GM23338 (cell line): ENCODE results near the gene FHAD1. TPM values are rescaled to one million over a fixed set of nuclear protein-coding genes. Genes with fewer than 3 reads are reported as not detected.

ENCODE experiments used
- ATAC-seq: fragments of 200-7000 bp; cut with Tn5 transposase; 3 replicates; pipeline ENCODE4 v1.9.1; 2020
- DNase-seq: peaks from one replicate; pipeline ENCODE4 v3.0.0-alpha.2; 2015; ENCODE audit warnings: low spot score
- H2AFZ ChIP-seq: fragments of 200-600 bp; sonication (generic); 2 replicates; pipeline ENCODE4 v1.8.0; 2016; ENCODE audit warnings: antibody characterized with exemption, mild to moderate bottlenecking, moderate library complexity
- H3F3A ChIP-seq: fragments of 200-600 bp; sonication (generic); replicated peaks from 2 replicates; pipeline ENCODE4 v1.8.0; 2017; ENCODE audit warnings: antibody characterized with exemption, mixed run types, low read depth
- H3K27ac ChIP-seq: fragments of 200-600 bp; sonication (generic); 2 replicates; pipeline ENCODE4 v1.6.1; 2016; ENCODE audit warnings: low read depth
- H3K27me3 ChIP-seq: fragments of 200-600 bp; sonication (generic); 2 replicates; pipeline ENCODE4 v1.8.0; 2016; ENCODE audit warnings: mild to moderate bottlenecking, mixed run types, moderate library complexity; ENCODE audit not compliant: insufficient read depth
- H3K36me3 ChIP-seq: fragments of 200-600 bp; sonication (generic); 2 replicates; pipeline ENCODE4 v1.8.0; 2016; ENCODE audit warnings: mild to moderate bottlenecking; ENCODE audit not compliant: insufficient read depth
- H3K4me1 ChIP-seq: fragments of 200-600 bp; sonication (generic); 2 replicates; pipeline ENCODE4 v1.8.0; 2016; ENCODE audit warnings: mild to moderate bottlenecking, moderate library complexity; ENCODE audit not compliant: insufficient read depth
- H3K4me2 ChIP-seq: fragments of 200-600 bp; sonication (generic); 2 replicates; pipeline ENCODE4 v1.7.1; 2017; ENCODE audit warnings: mixed run types
- H3K4me3 ChIP-seq: fragments of 200-600 bp; sonication (generic); 2 replicates; pipeline ENCODE4 v1.6.1; 2016; ENCODE audit warnings: mixed run types
- H3K79me2 ChIP-seq: fragments of 200-600 bp; sonication (generic); replicated peaks from 2 replicates; pipeline ENCODE4 v1.8.0; 2017; ENCODE audit warnings: mild to moderate bottlenecking; ENCODE audit not compliant: insufficient read depth
- H3K9me2 ChIP-seq: fragments of 200-600 bp; sonication (generic); 2 replicates; pipeline ENCODE4 v1.8.0; 2017; ENCODE audit not compliant: insufficient read depth
- H4K20me1 ChIP-seq: fragments of 200-600 bp; sonication (generic); replicated peaks from 2 replicates; pipeline ENCODE4 v1.8.0; 2017; ENCODE audit warnings: mild to moderate bottlenecking; ENCODE audit not compliant: insufficient read depth
- H3K27ac Mint-ChIP-seq: 2 replicates; pipeline ENCODE4 v1.8.0; 2020; ENCODE audit warnings: inconsistent platforms, mild to moderate bottlenecking, moderate library complexity, mixed read lengths
- H3K27me3 Mint-ChIP-seq: 3 replicates; pipeline ENCODE4 v1.8.0; 2022; ENCODE audit warnings: low read depth, mild to moderate bottlenecking, moderate library complexity, mixed read lengths, inconsistent platforms; ENCODE audit not compliant: insufficient read depth, poor library complexity
- H3K36me3 Mint-ChIP-seq: 3 replicates; pipeline ENCODE4 v1.8.0; 2021; ENCODE audit warnings: low read depth, mild to moderate bottlenecking, inconsistent platforms, moderate library complexity, mixed read lengths
- H3K4me1 Mint-ChIP-seq: 3 replicates; pipeline ENCODE4 v1.8.0; 2020; ENCODE audit warnings: mild to moderate bottlenecking, inconsistent platforms, mixed read lengths
- H3K4me3 Mint-ChIP-seq: 3 replicates; pipeline ENCODE4 v1.8.0; 2021; ENCODE audit warnings: moderate library complexity, mild to moderate bottlenecking, inconsistent platforms, mixed read lengths
- H3K9me3 Mint-ChIP-seq: 3 replicates; pipeline ENCODE4 v1.8.0; 2020; ENCODE audit warnings: moderate library complexity, mild to moderate bottlenecking, inconsistent platforms, mixed read lengths
- CTCF ChIP-seq, 2 experiments: fragments of 200-600 bp in 1 of 2; sonication (generic) in 1 of 2; conservative IDR thresholded peaks; 2 replicates each; pipeline versions ENCODE4 v1.5.1 to v1.6.1; 2016 to 2017; ENCODE audit warnings: antibody characterized with exemption in 2 of 2, low read depth in 2 of 2, mild to moderate bottlenecking in 2 of 2, moderate library complexity in 1 of 2
- ETS1 ChIP-seq: IDR thresholded peaks from 2 replicates; pipeline ENCODE4 v1.6.1; 2016; ENCODE audit warnings: antibody characterized with exemption
- EZH2 ChIP-seq: fragments of 200-600 bp; sonication (generic); IDR thresholded peaks from one replicate; pipeline ENCODE4 v1.8.0; 2017; ENCODE audit warnings: antibody characterized with exemption, mild to moderate bottlenecking, low read depth; ENCODE audit not compliant: unreplicated experiment
- EZH2phosphoT487 ChIP-seq: fragments of 200-600 bp; sonication (generic); IDR thresholded peaks from one replicate; pipeline ENCODE4 v1.8.1; 2018; ENCODE audit warnings: antibody characterized with exemption; ENCODE audit not compliant: unreplicated experiment
- POLR2AphosphoS5 ChIP-seq: IDR thresholded peaks from 2 replicates; pipeline ENCODE4 v1.6.1; 2016; ENCODE audit warnings: antibody characterized with exemption, low read depth
- STAT1 ChIP-seq: IDR thresholded peaks from one replicate; pipeline ENCODE4 v1.6.1; 2016; ENCODE audit warnings: antibody characterized with exemption; ENCODE audit not compliant: unreplicated experiment
- ZNF331 ChIP-seq: fragments of 250-450 bp; sonication (Bioruptor Pico); IDR thresholded peaks from 2 replicates; pipeline ENCODE4 v1.5.0; 2020; ENCODE audit warnings: low read depth, mild to moderate bottlenecking, moderate library complexity
- ZNF462 ChIP-seq: fragments of 250-450 bp; sonication (Bioruptor Pico); IDR thresholded peaks from 2 replicates; pipeline ENCODE4 v1.5.0; 2020; ENCODE audit warnings: mild to moderate bottlenecking, moderate library complexity
- polyA plus RNA-seq: library from polyadenylated mRNA; unstranded; fragments of >200 nt; fragmentation: Nextera tagmentation; extraction: Ambion mirVana; gene quantifications from 2 replicates; pipeline ENCODE4 v1.2.1, GENCODE V29; 2016
- total RNA-seq: library from RNA; depleted of rRNA; stranded (reverse); fragments of >200 nt; shearing (Covaris generic); gene quantifications from 2 replicates; pipeline ENCODE4 v1.2.3, GENCODE V29; 2014
- TF ChIP-seq, protein P1 (sequence below): IDR thresholded peaks from one replicate; pipeline ENCODE4 v1.6.1; 2018; ENCODE audit warnings: antibody characterized with exemption; ENCODE audit not compliant: unreplicated experiment

The FHAD1 gene
- total and polyA plus RNA-seq, 2 experiments from 2014 or later: 1.8 to 3.3 TPM

- H3F3A ChIP-seq: no peaks in the 10 kb centered on the region
- Mint-ChIP-seq H3K27ac (no peak overlapping the region), H3K27me3 (peaks cover 7% of the 10 kb centered on the region), H3K36me3 (peaks cover 10% of the 10 kb centered on the region), H3K4me3 (no peak overlapping the region), H3K9me3 (peaks cover 3% of the 10 kb centered on the region; the same call in 1 of the 3 replicates), H3K4me1 (peaks cover 4% of the 10 kb centered on the region; the same call in 2 of the 3 replicates)
- TF ChIP-seq ZNF331 (CRISPR knock-in tag) (no peak), EZH2phosphoT487 (no peak)
- H3K36me3 ChIP-seq: no peaks in the 10 kb centered on the region
- H3K4me1 ChIP-seq: no peaks in the 10 kb centered on the region
- H4K20me1 ChIP-seq: no peaks in the 10 kb centered on the region
- H3K27ac ChIP-seq: no peak overlapping the region
- no peak overlapping the region for H3K4me3 ChIP-seq
- DNase-seq (no peak), ATAC-seq (no peak)
- H3K27me3 ChIP-seq: no peaks in the 10 kb centered on the region
- H3K79me2 ChIP-seq: no peaks in the 10 kb centered on the region
- H3K4me2 ChIP-seq: no peak overlapping the region
- no peak overlapping the region for H2AFZ ChIP-seq
- H3K9me2 ChIP-seq: no peaks in the 10 kb centered on the region; the same call in 1 of the 2 replicates
Measured at GRCh38 chr1:15224974-15225373, 22.0 kb upstream of the FHAD1 start.

- H2AFZ ChIP-seq: no peak overlapping the region
- no peaks in the 10 kb centered on the region; the same call in 1 of the 2 replicates for H3K9me2 ChIP-seq
- Mint-ChIP-seq H3K27ac (no peak overlapping the region), H3K9me3 (peaks cover 3% of the 10 kb centered on the region; the same call in 1 of the 3 replicates), H3K36me3 (peaks cover 8% of the 10 kb centered on the region), H3K4me1 (peaks cover 4% of the 10 kb centered on the region; the same call in 2 of the 3 replicates), H3K4me3 (no peak overlapping the region), H3K27me3 (peaks cover 7% of the 10 kb centered on the region)
- no peaks in the 10 kb centered on the region for H3F3A ChIP-seq
- H3K79me2 ChIP-seq: no peaks in the 10 kb centered on the region
- no peak overlapping the region for H3K4me2 ChIP-seq
- no peak overlapping the region for H3K4me3 ChIP-seq
- H4K20me1 ChIP-seq: no peaks in the 10 kb centered on the region
- no peaks in the 10 kb centered on the region for H3K4me1 ChIP-seq
- no peaks in the 10 kb centered on the region for H3K36me3 ChIP-seq
- ATAC-seq: no peak
- no peaks in the 10 kb centered on the region for H3K27me3 ChIP-seq
- no peak overlapping the region for H3K27ac ChIP-seq
- DNase-seq: no peak
- no peak for TF ChIP-seq EZH2
- TF ChIP-seq ZNF462: no peak
- TF ChIP-seq ETS1: no peak
- TF ChIP-seq EZH2phosphoT487: no peak
- TF ChIP-seq STAT1: no peak
- TF ChIP-seq, protein P1, sequence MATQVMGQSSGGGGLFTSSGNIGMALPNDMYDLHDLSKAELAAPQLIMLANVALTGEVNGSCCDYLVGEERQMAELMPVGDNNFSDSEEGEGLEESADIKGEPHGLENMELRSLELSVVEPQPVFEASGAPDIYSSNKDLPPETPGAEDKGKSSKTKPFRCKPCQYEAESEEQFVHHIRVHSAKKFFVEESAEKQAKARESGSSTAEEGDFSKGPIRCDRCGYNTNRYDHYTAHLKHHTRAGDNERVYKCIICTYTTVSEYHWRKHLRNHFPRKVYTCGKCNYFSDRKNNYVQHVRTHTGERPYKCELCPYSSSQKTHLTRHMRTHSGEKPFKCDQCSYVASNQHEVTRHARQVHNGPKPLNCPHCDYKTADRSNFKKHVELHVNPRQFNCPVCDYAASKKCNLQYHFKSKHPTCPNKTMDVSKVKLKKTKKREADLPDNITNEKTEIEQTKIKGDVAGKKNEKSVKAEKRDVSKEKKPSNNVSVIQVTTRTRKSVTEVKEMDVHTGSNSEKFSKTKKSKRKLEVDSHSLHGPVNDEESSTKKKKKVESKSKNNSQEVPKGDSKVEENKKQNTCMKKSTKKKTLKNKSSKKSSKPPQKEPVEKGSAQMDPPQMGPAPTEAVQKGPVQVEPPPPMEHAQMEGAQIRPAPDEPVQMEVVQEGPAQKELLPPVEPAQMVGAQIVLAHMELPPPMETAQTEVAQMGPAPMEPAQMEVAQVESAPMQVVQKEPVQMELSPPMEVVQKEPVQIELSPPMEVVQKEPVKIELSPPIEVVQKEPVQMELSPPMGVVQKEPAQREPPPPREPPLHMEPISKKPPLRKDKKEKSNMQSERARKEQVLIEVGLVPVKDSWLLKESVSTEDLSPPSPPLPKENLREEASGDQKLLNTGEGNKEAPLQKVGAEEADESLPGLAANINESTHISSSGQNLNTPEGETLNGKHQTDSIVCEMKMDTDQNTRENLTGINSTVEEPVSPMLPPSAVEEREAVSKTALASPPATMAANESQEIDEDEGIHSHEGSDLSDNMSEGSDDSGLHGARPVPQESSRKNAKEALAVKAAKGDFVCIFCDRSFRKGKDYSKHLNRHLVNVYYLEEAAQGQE: no peak
- TF ChIP-seq CTCF (conservative IDR thresholded peaks at IDR 0.05; ENCODE audit: low read depth in 2 of 2): no peak
- TF ChIP-seq POLR2AphosphoS5: no peak
Measured at GRCh38 chr1:15225461-15225860, 21.6 kb upstream of the FHAD1 start.
